GM12878 (cell line): Measurements from ENCODE around the gene PLA2G10. TPM values are rescaled to one million over a fixed set of nuclear protein-coding genes. Genes with fewer than 3 reads are reported as not detected.

ENCODE experiments used
- ATAC-seq: fragments of 200-7000 bp; cut with Tn5 transposase; 3 replicates; pipeline ENCODE4 v1.9.1; 2020; ENCODE audit warnings: mild to moderate bottlenecking, moderate library complexity
- BruUV-seq: library from RNA; stranded (reverse); fragments of 400-500 nt; replicated peaks from 2 replicates; lab custom pipeline; 2021; lab: Mats Ljungman, UMichigan
- CTCF ChIA-PET: fragments of 300-600 bp; sonication (Branson Sonifier 250); formaldehyde crosslinking; extraction: SDS; loops from one replicate; lab custom pipeline; 2021; ENCODE audit warnings: inconsistent platforms; lab: Yijun Ruan, JAX
- POLR2A ChIA-PET: fragments of 350-600 bp; formaldehyde crosslinking; extraction: SDS; loops from one replicate; lab custom pipeline; 2021; ENCODE audit warnings: inconsistent platforms; lab: Charles Lee
- RAD21 ChIA-PET: fragments of 300-600 bp; sonication (Branson Sonifier 250); formaldehyde crosslinking; loops from one replicate; lab custom pipeline; 2023; ENCODE audit warnings: antibody characterized with exemption; ENCODE audit not compliant: unreplicated experiment; lab: Charles Lee
- SMC1A ChIA-PET: fragments of 300-600 bp; sonication (Branson Sonifier 250); formaldehyde crosslinking; loops from one replicate; lab custom pipeline; 2023; ENCODE audit not compliant: unreplicated experiment, uncharacterized antibody; lab: Charles Lee
- DNase-seq: peaks from one replicate; pipeline ENCODE4 v3.0.0-alpha.2; 2011; ENCODE audit warnings: low read depth, low spot score
- FAIRE-seq: peaks from 3 replicates; lab custom pipeline; 2011; peaks lifted over from hg19 to GRCh38; lab: Jason Lieb, UNC
- H2AFZ ChIP-seq: 2 replicates; pipeline ENCODE4 v1.6.0; 2011; ENCODE audit warnings: low read depth, low read length, control low read depth; ENCODE audit not compliant: control insufficient read depth
- H3K27ac ChIP-seq: 2 replicates; pipeline ENCODE4 v1.5.1; 2011; ENCODE audit warnings: control low read depth; ENCODE audit not compliant: control insufficient read depth, insufficient read depth
- H3K27me3 ChIP-seq, 2 experiments: replicated peaks in 1 of 2; 2 replicates each; pipeline versions ENCODE4 v1.6.0 to v1.6.1; 2011; ENCODE audit warnings: low read length in 1 of 2; ENCODE audit not compliant: control insufficient read depth in 2 of 2, insufficient read depth in 2 of 2
- H3K36me3 ChIP-seq, 2 experiments: 2 replicates each; pipeline ENCODE4 v1.5.1; 2011; ENCODE audit warnings: low read length in 1 of 2; ENCODE audit not compliant: control insufficient read depth in 2 of 2, insufficient read depth in 2 of 2
- H3K4me1 ChIP-seq: 2 replicates; pipeline ENCODE4 v1.6.1; 2011; ENCODE audit warnings: mild to moderate bottlenecking, low read length, moderate library complexity, mixed read lengths; ENCODE audit not compliant: control insufficient read depth, insufficient read depth
- H3K4me2 ChIP-seq: 2 replicates; pipeline ENCODE4 v1.6.0; 2011; ENCODE audit warnings: control low read depth; ENCODE audit not compliant: control insufficient read depth, insufficient read depth
- H3K4me3 ChIP-seq: fragments of 200-600 bp; sonication (generic); 2 replicates; pipeline ENCODE4 v1.5.1; 2016
- H3K79me2 ChIP-seq: 2 replicates; pipeline ENCODE4 v1.6.0; 2011; ENCODE audit warnings: low read length; ENCODE audit not compliant: control insufficient read depth, insufficient read depth
- H3K9ac ChIP-seq: 2 replicates; pipeline ENCODE4 v1.8.0; 2011; ENCODE audit warnings: low read length, control low read depth, mixed read lengths; ENCODE audit not compliant: control insufficient read depth, insufficient read depth
- H3K9me3 ChIP-seq: replicated peaks from 3 replicates; pipeline ENCODE4 v1.5.1; 2011; ENCODE audit warnings: mild to moderate bottlenecking, low read length; ENCODE audit not compliant: control insufficient read depth, insufficient read depth
- H4K20me1 ChIP-seq: 2 replicates; pipeline ENCODE4 v1.6.0; 2011; ENCODE audit not compliant: control insufficient read depth, insufficient read depth
- BCL3 ChIP-seq: IDR thresholded peaks from 2 replicates; pipeline ENCODE4 v1.6.1; 2011; ENCODE audit warnings: borderline replicate concordance, low read depth, mild to moderate bottlenecking, moderate library complexity, low read length; ENCODE audit not compliant: insufficient read depth, poor library complexity, severe bottlenecking
- CEBPB ChIP-seq, 2 experiments: fragments of 150-350 bp in 1 of 2; IDR thresholded peaks; 2 replicates each; pipeline ENCODE4 v1.6.1; 2012 to 2014; ENCODE audit warnings: low read depth in 2 of 2, low read length in 2 of 2, borderline replicate concordance in 1 of 2, inconsistent platforms in 1 of 2
- CUX1 ChIP-seq: IDR thresholded peaks from 2 replicates; pipeline ENCODE4 v1.6.1; 2012; ENCODE audit warnings: improper control_type of control experiment, low read depth, low read length; ENCODE audit not compliant: insufficient replicate concordance
- DPF2 ChIP-seq: fragments of 450-650 bp; IDR thresholded peaks from 2 replicates; pipeline ENCODE4 v1.6.1; 2017; ENCODE audit warnings: mild to moderate bottlenecking
- HDAC2 ChIP-seq: fragments of 200-600 bp; sonication (generic); IDR thresholded peaks from 2 replicates; pipeline ENCODE4 v1.6.1; 2017
- IRF4 ChIP-seq: IDR thresholded peaks from 2 replicates; pipeline ENCODE4 v1.6.1; 2011; ENCODE audit warnings: low read depth, low read length
- MXI1 ChIP-seq: fragments of 150-350 bp; IDR thresholded peaks from 2 replicates; pipeline ENCODE4 v1.6.1; 2011; ENCODE audit warnings: low read depth, mild to moderate bottlenecking, inconsistent platforms, low read length, improper control_type of control experiment
- PRDM15 ChIP-seq: fragments of 450-650 bp; formaldehyde crosslinking; IDR thresholded peaks from 2 replicates; pipeline ENCODE4 v1.4.0; 2020; ENCODE audit warnings: mild to moderate bottlenecking, moderate library complexity
- RAD51 ChIP-seq: fragments of 450-650 bp; IDR thresholded peaks from 2 replicates; pipeline ENCODE4 v1.6.1; 2016; ENCODE audit warnings: moderate library complexity, mild to moderate bottlenecking, inconsistent platforms
- RUNX3 ChIP-seq: IDR thresholded peaks from 2 replicates; pipeline ENCODE4 v1.6.1; 2012; ENCODE audit warnings: low read length, inconsistent platforms
- SREBF1 ChIP-seq: IDR thresholded peaks from 2 replicates; pipeline ENCODE4 v1.6.1; 2012; ENCODE audit warnings: mild to moderate bottlenecking, low read length
- TCF7 ChIP-seq: IDR thresholded peaks from 2 replicates; pipeline ENCODE4 v1.6.1; 2014; ENCODE audit warnings: antibody characterized with exemption, borderline replicate concordance
- WGBS: methylation state at CpG from one replicate; pipeline ENCODE4 v1.1.6; 2016; ENCODE audit warnings: low lambda C conversion rate; ENCODE audit not compliant: insufficient replicate concordance, insufficient coverage; ENCODE audit errors: missing lambda C conversion rate; 5-methylcytosine and 5-hydroxymethylcytosine counted together
- in situ Hi-C: fragments of 300-500 bp; cut with MboI; formaldehyde crosslinking; loops from 9 replicates; pipeline ENCODE4 v1.14.3; 2018; ENCODE audit warnings: mixed read lengths
- intact Hi-C: fragments of 100-400 bp; cut with micrococcal nuclease; formaldehyde crosslinking; loops from one replicate; pipeline ENCODE4 v1.14.2; 2022; ENCODE audit not compliant: unreplicated experiment
- polyA plus RNA-seq, 11 experiments: library from polyadenylated mRNA; depleted of rRNA in 4 of 11; unstranded in 6 of 11; stranded (reverse) in 5 of 11; fragments of >200 nt; fragmentation: Nextera tagmentation in 4 of 11; fragmentation: Illumina TruSeq in 1 of 11; extraction: Ambion mirVana in 4 of 11; extraction: Trizol in 1 of 11; gene quantifications; 1 replicate in 1 of 11; 2 replicates in 10 of 11; pipeline versions ENCODE4 v1.2.1 to v1.2.3, GENCODE V29; 2011 to 2016; ENCODE audit warnings: inconsistent platforms in 2 of 11, missing spikeins in 2 of 11, low read depth in 1 of 11
- total RNA-seq, 4 experiments: library from RNA; depleted of rRNA in 3 of 4; stranded (reverse); fragments of >200 nt in 3 of 4; fragmentation: Illumina TruSeq in 1 of 4; extraction: Trizol in 1 of 4; gene quantifications; 2 replicates each; pipeline versions ENCODE4 v1.2.1 to v1.2.3, GENCODE V29; 2013 to 2021
- TF ChIP-seq, protein P1 (sequence below): fragments of 450-650 bp; IDR thresholded peaks from 2 replicates; pipeline ENCODE4 v1.6.1; 2017; ENCODE audit warnings: mild to moderate bottlenecking

The PLA2G10 gene
- total and polyA plus RNA-seq, 10 of the 15 experiments (the other 5 are each of a cell fraction or from before 2014, with no cell fraction given): not detected

DNA sequence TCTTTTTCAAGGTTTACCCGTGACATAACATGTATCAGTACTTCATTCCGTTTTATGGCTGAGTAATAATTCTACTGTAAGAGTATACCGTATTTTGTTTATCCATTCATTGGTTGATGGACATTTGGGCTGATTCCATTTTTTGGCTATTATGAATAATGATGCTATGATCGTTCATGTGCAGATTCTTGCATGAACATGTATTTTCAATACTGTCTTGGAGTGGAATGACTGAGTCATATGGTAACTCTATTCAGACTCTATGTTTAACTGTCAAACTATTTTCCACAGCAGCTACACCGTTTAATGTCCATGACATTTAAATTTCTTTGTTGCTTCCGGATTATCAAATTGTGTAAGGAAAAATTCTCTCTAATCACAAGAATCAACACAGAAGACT is 43.5 kb downstream of the PLA2G10 start:
- ChIA-PET POLR2A (interaction anchor here (1.2 kb wide), 1 partner anchor 16 kb away, joined by 3 read pairs; no protein-coding TSS in a partner anchor), RAD21 (no interaction called here), SMC1A (no interaction called here), CTCF (no interaction called here)
- Histone ChIP-seq H2AFZ (no peak overlapping the region), H3K36me3 (peaks cover 11 to 30% of the 10 kb centered on the region in 2 experiments; a peak in 3 of 4 replicates), H3K4me3 (no peak overlapping the region), H4K20me1 (peaks cover 4% of the 10 kb centered on the region; the same call in 1 of the 2 replicates), H3K9ac (no peak overlapping the region), H3K27me3 (no peaks in the 10 kb centered on the region), H3K27ac (no peak overlapping the region), H3K9me3 (no peaks in the 10 kb centered on the region), H3K4me1 (no peaks in the 10 kb centered on the region), H3K79me2 (no peaks in the 10 kb centered on the region; the same call in 1 of the 2 replicates), H3K4me2 (no peak overlapping the region)
- in situ Hi-C loops: no loop called here
- 83% methylated on average over 6 of the region's 6 CpGs for WGBS
- ATAC-seq (no peak), FAIRE-seq (no peak), DNase-seq (no peak)
- intact Hi-C loops: no loop called here
- no TSS peak for BruUV-seq
- TF ChIP-seq CUX1 (no peak), HDAC2 (no peak), PRDM15 (no peak), DPF2 (no peak), TCF7 (no peak), MXI1 (no peak), RUNX3 (no peak), BCL3 (no peak), IRF4 (no peak), SREBF1 (no peak), CEBPB (IDR thresholded peaks at IDR 0.05; ENCODE audit: borderline replicate concordance in 1 of 2, low read depth in 2 of 2, low read length in 2 of 2) (no peak), RAD51 (no peak)
- TF ChIP-seq, protein P1, sequence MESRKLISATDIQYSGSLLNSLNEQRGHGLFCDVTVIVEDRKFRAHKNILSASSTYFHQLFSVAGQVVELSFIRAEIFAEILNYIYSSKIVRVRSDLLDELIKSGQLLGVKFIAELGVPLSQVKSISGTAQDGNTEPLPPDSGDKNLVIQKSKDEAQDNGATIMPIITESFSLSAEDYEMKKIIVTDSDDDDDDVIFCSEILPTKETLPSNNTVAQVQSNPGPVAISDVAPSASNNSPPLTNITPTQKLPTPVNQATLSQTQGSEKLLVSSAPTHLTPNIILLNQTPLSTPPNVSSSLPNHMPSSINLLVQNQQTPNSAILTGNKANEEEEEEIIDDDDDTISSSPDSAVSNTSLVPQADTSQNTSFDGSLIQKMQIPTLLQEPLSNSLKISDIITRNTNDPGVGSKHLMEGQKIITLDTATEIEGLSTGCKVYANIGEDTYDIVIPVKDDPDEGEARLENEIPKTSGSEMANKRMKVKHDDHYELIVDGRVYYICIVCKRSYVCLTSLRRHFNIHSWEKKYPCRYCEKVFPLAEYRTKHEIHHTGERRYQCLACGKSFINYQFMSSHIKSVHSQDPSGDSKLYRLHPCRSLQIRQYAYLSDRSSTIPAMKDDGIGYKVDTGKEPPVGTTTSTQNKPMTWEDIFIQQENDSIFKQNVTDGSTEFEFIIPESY: no peak
